ENCODE measurements around the gene SEC24B.
A peak's percentile ranks its signal among the peaks of the same experiment; 100 is the strongest.

SEC24B gene

GRCh38 chr4:109412776-109413175 is 20.8 kb upstream of the SEC24B start:
- Mint-ChIP-seq H3K27me3 (peaks cover 3% of the 10 kb centered on the region), H3K9me3 (no peaks in the 10 kb centered on the region), H3K4me1 (no peaks in the 10 kb centered on the region), H3K36me3 (no peaks in the 10 kb centered on the region), H3K4me3 (no peak overlapping the region), H3K27ac (no peak overlapping the region)
- CTCF ChIA-PET, result no interaction called here
- DNase-seq, result no peak

GRCh38 chr4:109414938-109415337 is 18.7 kb upstream of the SEC24B start:
- Mint-ChIP-seq H3K27ac (no peak overlapping the region), H3K36me3 (no peaks in the 10 kb centered on the region), H3K4me1 (no peaks in the 10 kb centered on the region), H3K27me3 (peaks cover 4% of the 10 kb centered on the region), H3K9me3 (no peaks in the 10 kb centered on the region), H3K4me3 (no peak overlapping the region)
- no peak for DNase-seq
- CTCF ChIA-PET, result interaction anchor here (1.6 kb wide), 1 partner anchor 9 kb away, joined by 5 read pairs; no protein-coding TSS in a partner anchor

- Mint-ChIP-seq H3K36me3 (no peaks in the 10 kb centered on the region), H3K9me3 (no peaks in the 10 kb centered on the region), H3K4me1 (peaks cover 3% of the 10 kb centered on the region), H3K27ac (no peak overlapping the region), H3K4me3 (no peak overlapping the region), H3K27me3 (peaks cover 9% of the 10 kb centered on the region)
- CTCF ChIA-PET, result interaction anchor here (2.2 kb wide), 1 partner anchor 14 kb away, joined by 9 read pairs; no protein-coding TSS in a partner anchor
- no peak for DNase-seq
Measured at GRCh38 chr4:109418588-109418987, 15.0 kb upstream of the SEC24B start.

- no peak for DNase-seq
- Mint-ChIP-seq H3K27me3 (peaks cover 9% of the 10 kb centered on the region), H3K36me3 (no peaks in the 10 kb centered on the region), H3K27ac (no peak overlapping the region), H3K9me3 (no peaks in the 10 kb centered on the region), H3K4me3 (no peak overlapping the region), H3K4me1 (peaks cover 3% of the 10 kb centered on the region)
- CTCF ChIA-PET, result interaction anchor here (0.7 to 2.2 kb wide), 3 partner anchors 13 to 1088 kb away, joined by 3 to 9 read pairs (median 4); no protein-coding TSS in a partner anchor
Measured at GRCh38 chr4:109419679-109420078, 13.9 kb upstream of the SEC24B start.

GRCh38 chr4:109424093-109424841 is 9.3 kb upstream of the SEC24B start:
- Mint-ChIP-seq H3K4me3 (no peak overlapping the region), H3K4me1 (peaks cover 3% of the 10 kb centered on the region), H3K9me3 (no peaks in the 10 kb centered on the region), H3K36me3 (no peaks in the 10 kb centered on the region), H3K27ac (no peak overlapping the region), H3K27me3 (peaks cover 9% of the 10 kb centered on the region)
- DNase-seq, result no peak
- CTCF ChIA-PET, result interaction anchor here (1.4 to 2.1 kb wide), 3 partner anchors 135 to 554 kb away, joined by 3 to 14 read pairs (median 3); partner anchors contain the start of gene MCUB

GRCh38 chr4:109425405-109425804 is 8.2 kb upstream of the SEC24B start:
- Mint-ChIP-seq H3K4me1 (peaks cover 6% of the 10 kb centered on the region), H3K9me3 (no peaks in the 10 kb centered on the region), H3K36me3 (peaks cover 6% of the 10 kb centered on the region), H3K4me3 (no peak overlapping the region), H3K27ac (no peak overlapping the region), H3K27me3 (peaks cover 4% of the 10 kb centered on the region)
- CTCF ChIA-PET, result interaction anchor here (0.5 to 1.6 kb wide), 4 partner anchors 140 to 556 kb away, joined by 3 to 6 read pairs (median 4); no protein-coding TSS in a partner anchor
- DNase-seq, result no peak

GRCh38 chr4:109429545-109429944 is 4.1 kb upstream of the SEC24B start:
- H3K4me1 Mint-ChIP-seq, result peaks cover 20% of the 10 kb centered on the region
- peaks cover 6% of the 10 kb centered on the region for H3K36me3 Mint-ChIP-seq
- DNase-seq, result no peak
- no peak overlapping the region for H3K4me3 Mint-ChIP-seq
- no peaks in the 10 kb centered on the region for H3K9me3 Mint-ChIP-seq
- H3K27ac Mint-ChIP-seq, result no peak overlapping the region
- CTCF ChIA-PET, result no interaction called here
- H3K27me3 Mint-ChIP-seq, result no peaks in the 10 kb centered on the region

- Mint-ChIP-seq H3K27ac (peak overlapping the region; percentile 0), H3K27me3 (no peaks in the 10 kb centered on the region), H3K9me3 (no peaks in the 10 kb centered on the region), H3K4me1 (peaks cover 46% of the 10 kb centered on the region), H3K4me3 (peak overlapping the region; percentile 81), H3K36me3 (peaks cover 11% of the 10 kb centered on the region)
- no peak for DNase-seq
- CTCF ChIA-PET, result interaction anchor here (0.7 to 2.6 kb wide), 11 partner anchors 11 to 566 kb away, joined by 3 to 14 read pairs (median 4); partner anchors contain the start of genes CFI and MCUB
Measured at GRCh38 chr4:109432203-109432602, 1.4 kb upstream of the SEC24B start.

- Mint-ChIP-seq H3K4me3 (peak overlapping the region; percentile 81), H3K27ac (peak overlapping the region; percentile 90), H3K27me3 (no peaks in the 10 kb centered on the region), H3K4me1 (peaks cover 46% of the 10 kb centered on the region), H3K36me3 (peaks cover 11% of the 10 kb centered on the region), H3K9me3 (no peaks in the 10 kb centered on the region)
- no peak for DNase-seq
- CTCF ChIA-PET, result interaction anchor here (0.7 to 2.6 kb wide), 20 partner anchors 11 to 565 kb away, joined by 3 to 14 read pairs (median 3); partner anchors contain the start of genes MCUB and PLA2G12A
Measured at GRCh38 chr4:109432696-109433095, 919 bp upstream of the SEC24B start.

- CTCF ChIA-PET, result interaction anchor here (0.7 to 2.6 kb wide), 13 partner anchors 9 to 392 kb away, joined by 3 to 8 read pairs (median 3); partner anchors contain the start of gene PLA2G12A
- H3K4me1 Mint-ChIP-seq, result peaks cover 61% of the 10 kb centered on the region
- no peaks in the 10 kb centered on the region for H3K27me3 Mint-ChIP-seq
- H3K27ac Mint-ChIP-seq, result peak overlapping the region; percentile 89
- no peaks in the 10 kb centered on the region for H3K9me3 Mint-ChIP-seq
- no peak for DNase-seq
- H3K36me3 Mint-ChIP-seq, result peaks cover 13% of the 10 kb centered on the region
- peak overlapping the region; percentile 84 for H3K4me3 Mint-ChIP-seq
Measured at GRCh38 chr4:109434007-109434971, 674 bp downstream of the SEC24B start.

- Mint-ChIP-seq H3K36me3 (peaks cover 9% of the 10 kb centered on the region), H3K4me3 (peak overlapping the region; percentile 84), H3K4me1 (peaks cover 62% of the 10 kb centered on the region), H3K27me3 (no peaks in the 10 kb centered on the region), H3K27ac (no peak overlapping the region), H3K9me3 (no peaks in the 10 kb centered on the region)
- no peak for DNase-seq
- CTCF ChIA-PET, result no interaction called here
Measured at GRCh38 chr4:109435635-109436034, 2.0 kb downstream of the SEC24B start.

GRCh38 chr4:109436504-109436903 is 2.9 kb downstream of the SEC24B start:
- Mint-ChIP-seq H3K4me3 (no peak overlapping the region), H3K36me3 (peaks cover 9% of the 10 kb centered on the region), H3K27ac (no peak overlapping the region), H3K9me3 (no peaks in the 10 kb centered on the region), H3K4me1 (peaks cover 64% of the 10 kb centered on the region), H3K27me3 (no peaks in the 10 kb centered on the region)
- DNase-seq, result no peak
- CTCF ChIA-PET, result no interaction called here

GRCh38 chr4:109440948-109441347 is 7.3 kb downstream of the SEC24B start:
- CTCF ChIA-PET, result no interaction called here
- no peak overlapping the region for H3K27ac Mint-ChIP-seq
- no peak for DNase-seq
- H3K27me3 Mint-ChIP-seq, result no peaks in the 10 kb centered on the region
- H3K36me3 Mint-ChIP-seq, result peaks cover 16% of the 10 kb centered on the region
- no peaks in the 10 kb centered on the region for H3K9me3 Mint-ChIP-seq
- no peak overlapping the region for H3K4me3 Mint-ChIP-seq
- H3K4me1 Mint-ChIP-seq, result peaks cover 47% of the 10 kb centered on the region

Measured in activated naive CD4-positive, alpha-beta T cell treated with anti-CD3 and anti-CD28 coated beads, Interleukin-2, amount 10 ng/mL, durations not matched to agents 7 days and 5 days (primary cell).